ENCODE data around the gene CPD. TPM values are rescaled to one million over a fixed set of nuclear protein-coding genes. Genes with fewer than 3 reads are reported as not detected.

Gene CPD
- total and polyA plus RNA-seq, 9 of the 15 experiments (the other 6 are each of a cell fraction or from before 2014, with no cell fraction given), result 4.5 to 24.4 (median 20.4) TPM

GRCh38 chr17:30378825-30379302, at the start of gene CPD (continued):
- TF ChIP-seq PBX2 (CRISPR knock-in tag; IDR thresholded peaks at IDR 0.05; ENCODE audit: low read depth) (no peak), PBX2 (tag; conservative IDR thresholded peaks at IDR 0.05; ENCODE audit: low read depth) (no peak), ZNF75A (CRISPR knock-in tag; IDR thresholded peaks at IDR 0.05) (no peak), ELF1 (tag; IDR thresholded peaks at IDR 0.05) (no peak), SP2 (IDR thresholded peaks at IDR 0.05; ENCODE audit: extremely low read depth, low read depth, low read length, poor library complexity, severe bottlenecking) (peak; percentile 63), E4F1 (CRISPR knock-in tag; IDR thresholded peaks at IDR 0.05; ENCODE audit: borderline replicate concordance) (no peak), MIER1 (IDR thresholded peaks at IDR 0.05; ENCODE audit: low read depth) (no peak), BRF2 (IDR thresholded peaks at IDR 0.05; ENCODE audit: borderline replicate concordance, insufficient read depth, insufficient read length) (no peak), NCOR1 (IDR thresholded peaks at IDR 0.05) (no peak), KDM5B (IDR thresholded peaks at IDR 0.05; ENCODE audit: insufficient replicate concordance, low read depth, low read length) (peak; percentile 67), ZKSCAN1 (IDR thresholded peaks at IDR 0.05; ENCODE audit: low read depth, low read length) (no peak), RB1 (IDR thresholded peaks at IDR 0.05; ENCODE audit: low read depth) (peak; percentile 79)
- TF ChIP-seq, protein P1, sequence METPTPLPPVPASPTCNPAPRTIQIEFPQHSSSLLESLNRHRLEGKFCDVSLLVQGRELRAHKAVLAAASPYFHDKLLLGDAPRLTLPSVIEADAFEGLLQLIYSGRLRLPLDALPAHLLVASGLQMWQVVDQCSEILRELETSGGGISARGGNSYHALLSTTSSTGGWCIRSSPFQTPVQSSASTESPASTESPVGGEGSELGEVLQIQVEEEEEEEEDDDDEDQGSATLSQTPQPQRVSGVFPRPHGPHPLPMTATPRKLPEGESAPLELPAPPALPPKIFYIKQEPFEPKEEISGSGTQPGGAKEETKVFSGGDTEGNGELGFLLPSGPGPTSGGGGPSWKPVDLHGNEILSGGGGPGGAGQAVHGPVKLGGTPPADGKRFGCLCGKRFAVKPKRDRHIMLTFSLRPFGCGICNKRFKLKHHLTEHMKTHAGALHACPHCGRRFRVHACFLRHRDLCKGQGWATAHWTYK (CRISPR knock-in tag; IDR thresholded peaks at IDR 0.05), result no peak
- TF ChIP-seq, protein P2, sequence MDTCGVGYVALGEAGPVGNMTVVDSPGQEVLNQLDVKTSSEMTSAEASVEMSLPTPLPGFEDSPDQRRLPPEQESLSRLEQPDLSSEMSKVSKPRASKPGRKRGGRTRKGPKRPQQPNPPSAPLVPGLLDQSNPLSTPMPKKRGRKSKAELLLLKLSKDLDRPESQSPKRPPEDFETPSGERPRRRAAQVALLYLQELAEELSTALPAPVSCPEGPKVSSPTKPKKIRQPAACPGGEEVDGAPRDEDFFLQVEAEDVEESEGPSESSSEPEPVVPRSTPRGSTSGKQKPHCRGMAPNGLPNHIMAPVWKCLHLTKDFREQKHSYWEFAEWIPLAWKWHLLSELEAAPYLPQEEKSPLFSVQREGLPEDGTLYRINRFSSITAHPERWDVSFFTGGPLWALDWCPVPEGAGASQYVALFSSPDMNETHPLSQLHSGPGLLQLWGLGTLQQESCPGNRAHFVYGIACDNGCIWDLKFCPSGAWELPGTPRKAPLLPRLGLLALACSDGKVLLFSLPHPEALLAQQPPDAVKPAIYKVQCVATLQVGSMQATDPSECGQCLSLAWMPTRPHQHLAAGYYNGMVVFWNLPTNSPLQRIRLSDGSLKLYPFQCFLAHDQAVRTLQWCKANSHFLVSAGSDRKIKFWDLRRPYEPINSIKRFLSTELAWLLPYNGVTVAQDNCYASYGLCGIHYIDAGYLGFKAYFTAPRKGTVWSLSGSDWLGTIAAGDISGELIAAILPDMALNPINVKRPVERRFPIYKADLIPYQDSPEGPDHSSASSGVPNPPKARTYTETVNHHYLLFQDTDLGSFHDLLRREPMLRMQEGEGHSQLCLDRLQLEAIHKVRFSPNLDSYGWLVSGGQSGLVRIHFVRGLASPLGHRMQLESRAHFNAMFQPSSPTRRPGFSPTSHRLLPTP (IDR thresholded peaks at IDR 0.05; ENCODE audit: borderline replicate concordance, extremely low read depth, insufficient read length), result no peak
